Adrenal gland (tissue), 12 donors: Measurements from ENCODE around the gene WSCD2. TPM values are rescaled to one million over a fixed set of nuclear protein-coding genes. Genes with fewer than 3 reads are reported as not detected.

Source experiments
- DNase-seq, 7 donors: peaks; one replicate each; pipeline ENCODE4 v3.0.0-alpha.2; 2019 to 2020
- H3K27ac ChIP-seq, 5 donors: fragments of 200-600 bp; sonication (generic) in 4 of 5; 1 replicate in 3 of 5; 2 replicates in 2 of 5; pipeline versions ENCODE4 v1.5.1 to v1.8.0; 2016 to 2020; ENCODE audit warnings: mild to moderate bottlenecking in 1 of 5
- H3K27me3 ChIP-seq: fragments of 200-600 bp; 2 replicates; pipeline ENCODE4 v1.8.0; 2021
- H3K36me3 ChIP-seq, 2 donors: fragments of 200-600 bp; replicated peaks in 1 of 2; 1 replicate in 1 of 2; 2 replicates in 1 of 2; pipeline versions ENCODE4 v1.5.1 to v1.8.0; 2018 to 2022
- H3K4me1 ChIP-seq, 2 donors: fragments of 200-600 bp; replicated peaks in 1 of 2; 1 replicate in 1 of 2; 2 replicates in 1 of 2; pipeline versions ENCODE4 v1.5.1 to v1.8.0; 2018 to 2021
- H3K4me3 ChIP-seq, 4 donors: fragments of 200-600 bp; sonication (generic) in 3 of 4; one replicate each; pipeline ENCODE4 v1.5.1; 2016 to 2018
- H3K9me3 ChIP-seq, 3 donors: fragments of 200-600 bp; sonication (generic) in 1 of 3; replicated peaks in 1 of 3; 1 replicate in 2 of 3; 2 replicates in 1 of 3; pipeline versions ENCODE4 v1.5.1 to v1.8.0; 2016 to 2021
- CTCF ChIP-seq, 6 experiments: fragments of 450-650 bp in 4 of 6; fragments of 200-600 bp in 2 of 6; sonication (generic) in 1 of 6; IDR thresholded peaks; 1 replicate in 5 of 6; 2 replicates in 1 of 6; pipeline versions ENCODE4 v1.5.1 to v1.8.0; 2016 to 2021; ENCODE audit warnings: antibody characterized with exemption in 6 of 6, mild to moderate bottlenecking in 2 of 6, moderate library complexity in 1 of 6
- POLR2A ChIP-seq, 2 donors: fragments of 450-650 bp; IDR thresholded peaks; one replicate each; pipeline ENCODE4 v1.6.1; 2017; ENCODE audit warnings: antibody characterized with exemption in 2 of 2, mild to moderate bottlenecking in 2 of 2, moderate library complexity in 1 of 2
- WGBS, 4 donors: extraction: QIAGEN DNeasy Blood & Tissue Kit in 2 of 4; methylation state at CpG; one replicate each; pipeline versions ENCODE4 v1.1.5 to v1.1.7; 2013 to 2017; 5-methylcytosine and 5-hydroxymethylcytosine counted together
- intact Hi-C, 2 donors: fragments of 100-400 bp; cut with DNase I; formaldehyde crosslinking; loops; one replicate each; pipeline versions ENCODE4 v1.14.1 to v1.15.0; 2022 to 2023
- polyA plus RNA-seq, 3 donors: library from polyadenylated mRNA; stranded (reverse); fragments of 200-250 nt in 2 of 3; fragments of 350-450 nt in 1 of 3; fragmentation: Illumina TruSeq in 1 of 3; extraction: RNeasy Lipid Tissue Mini Kit (QIAGEN cat#74804) in 1 of 3; gene quantifications; one replicate each; pipeline ENCODE4 v1.2.3, GENCODE V29; 2013 to 2014
- total RNA-seq, 9 donors: library from RNA; depleted of rRNA in 4 of 9; stranded (reverse); fragments of >200 nt in 4 of 9; fragments of 120-200 nt in 1 of 9; fragmentation: NEBNext Ultra II Directional in 1 of 9; extraction: Animal tissue kit (Norgen Biotek cat#: 25700) in 1 of 9; gene quantifications; one replicate each; pipeline versions ENCODE4 v1.1.0 to v1.2.4, GENCODE V29; 2013 to 2023
- donor health status: healthy with polysubstance abuse.
- donor health status: Bipolar disorder and iron deficiency.
- donor health status: DM: yes; HTN: yes; CAD: no.
- donor health status: DM: no; HTN: no; CAD: no.
- donor health status: DM: no; HTN: no; CAD: no.
- donor health status: DM: yes; HTN: yes; CAD: no.

WSCD2 gene
- total and polyA plus RNA-seq, 12 donors: 0.18 to 2.9 (median 0.69) TPM

GRCh38 chr12:108173892-108174291 lies 44.8 kb downstream of the WSCD2 start:
- no peak for DNase-seq
- Histone ChIP-seq H3K4me1 (no peaks in the 10 kb centered on the region), H3K27me3 (no peaks in the 10 kb centered on the region), H3K27ac (no peak overlapping the region), H3K36me3 (no peaks in the 10 kb centered on the region), H3K4me3 (no peak overlapping the region), H3K9me3 (no peaks in the 10 kb centered on the region)
- intact Hi-C loops: no loop called here
- TF ChIP-seq CTCF (IDR thresholded peaks at IDR 0.05) (no peak), POLR2A (IDR thresholded peaks at IDR 0.05) (no peak)
- 69 to 81% (median 76%) methylated on average over 6 of the region's 6 CpGs for WGBS, 4 donors

DNA sequence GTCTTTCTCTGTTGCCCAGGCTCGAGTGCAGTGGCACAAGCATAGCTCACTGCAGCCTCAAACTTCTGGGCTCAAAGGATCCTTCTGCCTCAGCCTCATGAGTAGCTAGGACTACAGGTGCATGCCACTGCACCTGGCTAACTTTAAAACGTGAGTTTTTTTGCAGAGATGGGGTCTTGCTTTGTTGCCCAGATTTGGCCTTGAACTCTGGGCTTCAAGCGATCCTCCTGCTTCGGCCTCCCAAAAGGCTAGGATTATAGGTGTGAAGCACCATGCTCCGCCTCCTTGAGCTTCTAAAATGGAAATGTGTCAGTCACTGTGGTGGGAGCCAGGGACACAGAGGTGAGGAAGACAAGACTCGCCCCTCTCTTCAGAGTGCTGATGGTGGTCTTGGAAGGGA lies 45.6 kb downstream of the WSCD2 start:
- no peaks in the 10 kb centered on the region for H3K4me1 ChIP-seq
- no peaks in the 10 kb centered on the region for H3K27me3 ChIP-seq
- H3K4me3 ChIP-seq: no peak overlapping the region
- no peak overlapping the region for H3K27ac ChIP-seq
- H3K9me3 ChIP-seq: no peaks in the 10 kb centered on the region
- intact Hi-C loops: no loop called here
- WGBS, 4 donors: 72 to 80% (median 77%) methylated on average over 5 to 6 of the region's 6 CpGs
- no peak for DNase-seq
- TF ChIP-seq POLR2A (IDR thresholded peaks at IDR 0.05) (no peak), CTCF (IDR thresholded peaks at IDR 0.05) (no peak)
- H3K36me3 ChIP-seq: no peaks in the 10 kb centered on the region

DNA sequence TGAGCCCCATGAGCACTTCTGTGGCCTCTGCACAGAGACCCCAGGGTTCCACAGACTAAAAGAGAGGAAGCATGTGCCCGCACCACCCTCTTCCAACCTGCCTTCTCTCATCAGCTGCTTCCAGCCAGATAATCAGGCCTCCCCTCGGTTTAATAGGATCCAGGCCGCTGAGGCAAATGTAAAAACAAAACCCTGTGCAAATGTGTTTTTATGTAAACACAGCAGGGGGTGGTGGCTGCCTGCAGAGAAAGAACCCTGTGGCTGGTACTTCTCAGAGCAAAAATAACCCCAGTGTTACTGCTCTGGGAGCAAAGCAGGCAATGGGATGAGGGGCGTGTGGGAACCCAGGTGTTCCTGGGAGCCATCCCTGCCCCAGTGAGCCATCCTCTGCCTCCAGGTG lies 46.2 kb downstream of the WSCD2 start:
- H3K4me3 ChIP-seq: no peak overlapping the region
- H3K27me3 ChIP-seq: no peaks in the 10 kb centered on the region
- no peak overlapping the region for H3K27ac ChIP-seq
- H3K9me3 ChIP-seq: no peaks in the 10 kb centered on the region
- intact Hi-C loops: no loop called here
- no peaks in the 10 kb centered on the region for H3K36me3 ChIP-seq
- no peak for DNase-seq
- TF ChIP-seq CTCF (IDR thresholded peaks at IDR 0.05) (no peak), POLR2A (IDR thresholded peaks at IDR 0.05) (no peak)
- H3K4me1 ChIP-seq: no peaks in the 10 kb centered on the region
- 28 to 62% (median 53%) methylated on average over 3 to 4 of the region's 4 CpGs for WGBS, 4 donors

DNA sequence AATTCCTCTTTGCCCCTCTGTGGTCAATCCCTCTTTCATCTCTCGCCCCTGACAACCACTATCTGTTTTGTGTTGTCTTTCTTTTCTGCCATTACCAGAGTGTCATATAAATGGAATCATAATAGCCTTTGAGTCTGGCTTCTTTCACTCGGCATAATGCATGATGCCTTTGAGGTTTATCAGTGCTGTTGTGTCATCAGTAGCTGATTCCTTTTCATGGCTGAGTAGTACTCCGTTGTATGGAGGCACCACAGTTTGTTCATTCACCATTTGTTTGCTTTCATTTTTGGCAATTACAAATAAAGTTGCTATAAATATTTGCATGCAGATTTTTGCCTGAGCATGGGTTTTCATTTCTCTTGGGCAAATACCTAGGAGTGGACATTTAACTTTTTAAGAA lies 47.2 kb downstream of the WSCD2 start:
- Histone ChIP-seq H3K4me3 (no peak overlapping the region), H3K36me3 (no peaks in the 10 kb centered on the region), H3K4me1 (no peaks in the 10 kb centered on the region), H3K9me3 (no peaks in the 10 kb centered on the region), H3K27ac (no peak overlapping the region), H3K27me3 (no peaks in the 10 kb centered on the region)
- 84 to 94% (median 88%) methylated on average over 3 of the region's 3 CpGs for WGBS, 4 donors
- no peak for TF ChIP-seq CTCF (IDR thresholded peaks at IDR 0.05)
- no peak for TF ChIP-seq POLR2A (IDR thresholded peaks at IDR 0.05)
- intact Hi-C loops: no loop called here
- no peak for DNase-seq
